B cell (primary cell): Measurements from ENCODE around the gene DCTN3. TPM values are rescaled to one million over a fixed set of nuclear protein-coding genes. Genes with fewer than 3 reads are reported as not detected.

ENCODE experiments used
- ATAC-seq: fragments of 200-7000 bp; cut with Tn5 transposase; one replicate; pipeline ENCODE4 v1.10.0; 2021; ENCODE audit warnings: low read depth, mild to moderate bottlenecking, moderate number of reproducible peaks, moderate library complexity
- CTCF ChIA-PET: fragments of 350-600 bp; sonication (Branson Sonifier 250); formaldehyde crosslinking; loops from one replicate; lab custom pipeline; 2021; ENCODE audit warnings: antibody characterized with exemption, inconsistent platforms; lab: Charles Lee
- POLR2A ChIA-PET: fragments of 350-600 bp; sonication (Branson Sonifier 250); formaldehyde crosslinking; loops from one replicate; lab custom pipeline; 2021; ENCODE audit warnings: antibody characterized with exemption; lab: Charles Lee
- DNase-seq: peaks from one replicate; pipeline ENCODE4 v3.0.0; 2013
- H2AFZ ChIP-seq: 2 replicates; pipeline ENCODE4 v1.6.1; 2012; ENCODE audit warnings: mild to moderate bottlenecking, low read depth, low read length; ENCODE audit not compliant: insufficient read depth, poor library complexity, severe bottlenecking
- H3K27ac ChIP-seq, 2 donors: 1 replicate in 1 of 2; 2 replicates in 1 of 2; pipeline ENCODE4 v1.5.1; 2012 to 2013; ENCODE audit warnings: low read length in 2 of 2, mild to moderate bottlenecking in 2 of 2, moderate library complexity in 1 of 2
- H3K27me3 ChIP-seq, 4 experiments: fragments of 200-600 bp in 1 of 4; sonication (generic) in 1 of 4; replicated peaks in 1 of 4; 1 replicate in 2 of 4; 2 replicates in 2 of 4; pipeline versions ENCODE4 v1.6.1 to v1.7.0; 2013 to 2016; ENCODE audit warnings: low read length in 3 of 4, mild to moderate bottlenecking in 2 of 4, mixed read lengths in 1 of 4, moderate library complexity in 1 of 4; ENCODE audit not compliant: insufficient read depth in 4 of 4, control insufficient read depth in 3 of 4; ENCODE audit errors: control extremely low read depth in 1 of 4
- H3K36me3 ChIP-seq, 2 experiments: replicated peaks in 1 of 2; 1 replicate in 1 of 2; 2 replicates in 1 of 2; pipeline versions ENCODE4 v1.6.1 to v1.7.1; 2013; ENCODE audit warnings: low read length in 1 of 2; ENCODE audit not compliant: insufficient read depth in 2 of 2, control insufficient read depth in 1 of 2; ENCODE audit errors: control extremely low read depth in 1 of 2, extremely low read depth in 1 of 2
- H3K4me1 ChIP-seq, 2 donors: fragments of 200-600 bp in 1 of 2; sonication (generic) in 1 of 2; 1 replicate in 1 of 2; 2 replicates in 1 of 2; pipeline versions ENCODE4 v1.5.1 to v1.6.1; 2013 to 2017; ENCODE audit warnings: low read length in 2 of 2; ENCODE audit not compliant: control insufficient read depth in 2 of 2, insufficient read depth in 2 of 2
- H3K4me2 ChIP-seq: replicated peaks from 2 replicates; pipeline ENCODE3; 2012; ENCODE audit warnings: mild to moderate bottlenecking, low read depth, low read length; ENCODE audit not compliant: poor library complexity, severe bottlenecking
- H3K4me3 ChIP-seq, 5 experiments: fragments of 200-600 bp in 1 of 5; sonication (generic) in 1 of 5; 1 replicate in 3 of 5; 2 replicates in 2 of 5; pipeline versions ENCODE4 v1.5.1 to v1.7.0; 2011 to 2016; ENCODE audit warnings: low read length in 4 of 5, mild to moderate bottlenecking in 4 of 5, low read depth in 2 of 5, control low read depth in 1 of 5, moderate library complexity in 1 of 5; ENCODE audit not compliant: insufficient read depth in 1 of 5; ENCODE audit errors: control extremely low read depth in 1 of 5, extremely low read depth in 1 of 5
- H3K79me2 ChIP-seq: fragments of 200-600 bp; sonication (generic); one replicate; pipeline ENCODE4 v1.6.0; 2016; ENCODE audit warnings: low read length; ENCODE audit not compliant: control insufficient read depth, insufficient read depth
- H3K9ac ChIP-seq: fragments of 200-600 bp; sonication (generic); 2 replicates; pipeline ENCODE4 v1.6.1; 2017; ENCODE audit warnings: mild to moderate bottlenecking, low read length, moderate library complexity
- H3K9me3 ChIP-seq, 3 donors: one replicate each; pipeline versions ENCODE4 v1.6.1 to v1.7.1; 2013; ENCODE audit warnings: low read length in 2 of 3; ENCODE audit not compliant: control insufficient read depth in 2 of 3, insufficient read depth in 1 of 3; ENCODE audit errors: control extremely low read depth in 1 of 3
- H4K20me1 ChIP-seq: 2 replicates; pipeline ENCODE4 v1.6.0; 2012; ENCODE audit warnings: mild to moderate bottlenecking, low read length; ENCODE audit not compliant: insufficient read depth, control insufficient read depth, poor library complexity, severe bottlenecking
- H3K27ac Mint-ChIP-seq: one replicate; pipeline ENCODE4 v1.8.0; 2021; ENCODE audit warnings: mixed read lengths
- H3K27me3 Mint-ChIP-seq: one replicate; pipeline ENCODE4 v1.8.0; 2021; ENCODE audit warnings: mixed read lengths
- H3K4me1 Mint-ChIP-seq: one replicate; pipeline ENCODE4 v1.8.0; 2021; ENCODE audit warnings: mixed read lengths
- H3K4me3 Mint-ChIP-seq: one replicate; pipeline ENCODE4 v1.8.0; 2021; ENCODE audit warnings: mixed read lengths
- H3K9me3 Mint-ChIP-seq: one replicate; pipeline ENCODE4 v1.8.0; 2022; ENCODE audit warnings: mixed read lengths; ENCODE audit not compliant: insufficient read depth
- CTCF ChIP-seq: fragments of 200-600 bp; IDR thresholded peaks from one replicate; pipeline ENCODE4 v1.8.0; 2022; ENCODE audit warnings: antibody characterized with exemption, mild to moderate bottlenecking
- EZH2 ChIP-seq: IDR thresholded peaks from 2 replicates; pipeline ENCODE4 v1.6.1; 2012; ENCODE audit warnings: borderline replicate concordance, low read depth, mild to moderate bottlenecking, moderate library complexity, low read length; ENCODE audit not compliant: insufficient read depth, poor library complexity, severe bottlenecking
- WGBS: methylation state at CpG from one replicate; pipeline ENCODE4 v1.1.5; 2013; ENCODE audit warnings: missing lambda C conversion rate; ENCODE audit not compliant: insufficient coverage; 5-methylcytosine and 5-hydroxymethylcytosine counted together
- intact Hi-C: fragments of 100-400 bp; cut with micrococcal nuclease; formaldehyde crosslinking; loops from one replicate; pipeline ENCODE4 v1.10.0; 2022
- polyA plus RNA-seq: library from polyadenylated mRNA; depleted of rRNA; stranded (reverse); fragments of >200 nt; gene quantifications from 2 replicates; pipeline ENCODE4 v1.2.3, GENCODE V29; 2012
- total RNA-seq, 2 donors: library from RNA; stranded (reverse); fragments of 120-200 nt in 1 of 2; gene quantifications; 1 replicate in 1 of 2; 2 replicates in 1 of 2; pipeline versions ENCODE4 v1.2.3 to v1.2.4, GENCODE V29; 2013 to 2022

The DCTN3 gene
- total and polyA plus RNA-seq, 2 donors (not counting 1 experiment from before 2014, with no cell fraction given): 48.2 to 75.0 TPM

- no peaks in the 10 kb centered on the region for H4K20me1 ChIP-seq
- ChIA-PET POLR2A (no interaction called here), CTCF (interaction anchor here (0.5 to 5.5 kb wide), 29 partner anchors 8 to 419 kb away, joined by 3 to 75 read pairs (median 4); partner anchors contain the start of genes DCTN3, GALT, MYORG and RPP25L)
- peaks cover 0 to 10% (median 0%) of the 10 kb centered on the region in 4 experiments for H3K27me3 ChIP-seq
- Mint-ChIP-seq H3K9me3 (no peaks in the 10 kb centered on the region), H3K27ac (no peak overlapping the region), H3K4me3 (no peak overlapping the region), H3K4me1 (no peaks in the 10 kb centered on the region), H3K27me3 (peaks cover 13% of the 10 kb centered on the region)
- H3K4me2 ChIP-seq: no peak overlapping the region
- intact Hi-C loops: no loop called here
- no peaks in the 10 kb centered on the region for H3K79me2 ChIP-seq
- no peaks in the 10 kb centered on the region for H3K4me1 ChIP-seq
- H2AFZ ChIP-seq: no peak overlapping the region
- H3K9ac ChIP-seq: no peak overlapping the region
- no peaks in the 10 kb centered on the region for H3K9me3 ChIP-seq
- peak; percentile 82 for DNase-seq
- 59% methylated on average over 3 of the region's 4 CpGs for WGBS
- peak; percentile 91 for TF ChIP-seq CTCF
- no peak for TF ChIP-seq EZH2
- H3K4me3 ChIP-seq: no peak overlapping the region
- ATAC-seq: peak; percentile 94
- no peak overlapping the region for H3K27ac ChIP-seq
- no peaks in the 10 kb centered on the region for H3K36me3 ChIP-seq
These were observed 16.6 kb downstream of the DCTN3 start for GRCh38 chr9:34603610-34604231.

- Histone ChIP-seq H3K36me3 (no peaks in the 10 kb centered on the region), H3K9me3 (no peaks in the 10 kb centered on the region), H4K20me1 (no peaks in the 10 kb centered on the region), H3K27ac (no peak overlapping the region), H2AFZ (no peak overlapping the region), H3K4me3 (no peak overlapping the region), H3K9ac (no peak overlapping the region), H3K27me3 (peaks cover 0 to 11% (median under 1%) of the 10 kb centered on the region in 4 experiments), H3K4me1 (no peaks in the 10 kb centered on the region), H3K79me2 (no peaks in the 10 kb centered on the region), H3K4me2 (no peak overlapping the region)
- Mint-ChIP-seq H3K4me1 (no peaks in the 10 kb centered on the region), H3K27ac (no peak overlapping the region), H3K4me3 (no peak overlapping the region), H3K9me3 (no peaks in the 10 kb centered on the region), H3K27me3 (peaks cover 23% of the 10 kb centered on the region)
- TF ChIP-seq EZH2 (no peak), CTCF (no peak)
- POLR2A ChIA-PET: no interaction called here
- ATAC-seq (no peak), DNase-seq (no peak)
- 89% methylated on average over 3 of the region's 6 CpGs for WGBS
- intact Hi-C loops: no loop called here
- CTCF ChIA-PET: interaction anchor here (0.7 to 5.5 kb wide), 5 partner anchors 10 to 198 kb away, joined by 3 to 75 read pairs (median 3); partner anchors contain the start of genes GALT, RPP25L and SIGMAR1
These were observed 18.2 kb downstream of the DCTN3 start for GRCh38 chr9:34601937-34602573.
